GM10266 (cell line): ENCODE measurements around the gene KCNAB2.

ENCODE experiments used
- DNase-seq: peaks from one replicate; pipeline ENCODE4 v3.0.0; 2012; ENCODE audit errors: extremely low spot score
- TF ChIP-seq, protein P1 (sequence below): IDR thresholded peaks from 2 replicates; pipeline ENCODE4 v1.5.1; 2012; ENCODE audit warnings: mild to moderate bottlenecking, low read depth; ENCODE audit not compliant: control insufficient read depth, insufficient read depth; ENCODE audit errors: missing control alignments

KCNAB2 gene

GRCh38 chr1:6141592-6141991, 95.9 kb downstream of the KCNAB2 start:
- TF ChIP-seq, protein P1, sequence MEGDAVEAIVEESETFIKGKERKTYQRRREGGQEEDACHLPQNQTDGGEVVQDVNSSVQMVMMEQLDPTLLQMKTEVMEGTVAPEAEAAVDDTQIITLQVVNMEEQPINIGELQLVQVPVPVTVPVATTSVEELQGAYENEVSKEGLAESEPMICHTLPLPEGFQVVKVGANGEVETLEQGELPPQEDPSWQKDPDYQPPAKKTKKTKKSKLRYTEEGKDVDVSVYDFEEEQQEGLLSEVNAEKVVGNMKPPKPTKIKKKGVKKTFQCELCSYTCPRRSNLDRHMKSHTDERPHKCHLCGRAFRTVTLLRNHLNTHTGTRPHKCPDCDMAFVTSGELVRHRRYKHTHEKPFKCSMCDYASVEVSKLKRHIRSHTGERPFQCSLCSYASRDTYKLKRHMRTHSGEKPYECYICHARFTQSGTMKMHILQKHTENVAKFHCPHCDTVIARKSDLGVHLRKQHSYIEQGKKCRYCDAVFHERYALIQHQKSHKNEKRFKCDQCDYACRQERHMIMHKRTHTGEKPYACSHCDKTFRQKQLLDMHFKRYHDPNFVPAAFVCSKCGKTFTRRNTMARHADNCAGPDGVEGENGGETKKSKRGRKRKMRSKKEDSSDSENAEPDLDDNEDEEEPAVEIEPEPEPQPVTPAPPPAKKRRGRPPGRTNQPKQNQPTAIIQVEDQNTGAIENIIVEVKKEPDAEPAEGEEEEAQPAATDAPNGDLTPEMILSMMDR, result peak; percentile 29
- DNase-seq, result peak; percentile 64

DNA sequence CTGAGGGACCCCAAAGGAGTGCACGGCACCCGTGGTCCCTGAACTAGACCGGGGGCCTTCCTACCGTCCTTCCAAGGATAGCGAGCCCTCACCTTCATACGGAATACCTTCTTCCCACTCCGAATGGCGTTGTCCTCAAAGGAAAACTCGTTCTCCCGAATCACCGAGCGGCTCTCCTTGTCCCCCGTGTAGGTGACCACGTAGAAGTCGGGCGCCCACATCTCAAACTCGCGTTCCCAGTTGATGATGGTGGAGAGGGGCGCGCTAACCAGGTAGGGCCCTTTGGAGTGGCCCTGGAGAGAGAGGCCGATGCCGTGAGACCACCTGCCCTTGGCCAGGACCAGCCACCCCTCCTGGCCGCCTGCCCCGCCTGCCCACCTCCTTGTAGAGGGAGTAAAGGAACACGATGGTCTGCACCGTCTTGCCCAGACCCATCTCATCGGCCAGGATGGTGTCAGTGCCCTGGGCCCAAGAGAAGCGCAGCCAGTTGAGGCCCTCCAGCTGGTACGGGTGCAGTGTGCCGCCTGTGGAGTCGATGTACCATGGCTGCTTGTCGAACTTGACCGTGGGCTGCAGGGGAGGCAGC, 96.4 kb downstream of the KCNAB2 start:
- TF ChIP-seq, protein P1, result no peak

DNA sequence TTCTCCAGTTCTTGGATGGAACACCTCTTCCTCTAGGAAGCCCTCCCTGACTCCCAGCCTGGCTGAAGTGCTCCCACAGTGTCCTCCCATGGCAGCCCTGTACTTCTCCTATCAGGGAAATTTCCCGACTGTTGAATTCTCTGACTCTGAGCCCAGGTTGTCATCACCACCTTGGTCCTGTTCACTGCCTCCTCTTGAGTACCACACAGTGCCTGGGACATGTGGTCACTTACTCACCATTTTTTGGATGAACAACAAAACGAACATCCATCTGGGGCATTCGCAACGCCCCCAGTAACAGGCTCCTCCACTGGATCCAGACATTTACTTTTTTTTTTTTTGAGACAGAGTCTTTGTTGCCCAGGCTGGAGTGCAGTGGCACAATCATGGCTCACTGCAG, 97.0 kb downstream of the KCNAB2 start:
- DNase-seq, result no peak
- TF ChIP-seq, protein P1, result no peak

More for the DNA sequence above, 96.4 kb downstream of the KCNAB2 start:
- DNase-seq, result no peak

DNA sequence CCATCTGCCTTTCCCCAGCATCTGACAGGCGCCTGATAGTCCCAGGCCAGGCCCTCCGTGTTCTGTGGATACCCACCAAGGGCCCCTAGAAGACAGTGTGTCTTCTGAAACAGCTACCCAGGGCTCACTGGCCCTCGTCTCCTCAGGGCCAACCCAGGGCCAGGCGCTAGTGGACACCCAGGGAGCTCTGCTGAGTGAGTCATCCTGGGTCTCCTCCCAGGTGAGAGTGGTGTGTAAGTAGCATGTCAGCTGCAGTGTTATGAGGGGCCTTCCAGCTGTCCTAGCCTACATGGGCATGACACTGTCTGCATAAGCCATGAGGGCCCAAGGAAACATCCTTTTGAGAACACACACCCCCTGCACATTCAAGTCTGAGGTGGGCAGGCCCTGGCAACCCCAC, 97.7 kb downstream of the KCNAB2 start:
- DNase-seq, result no peak
- TF ChIP-seq, protein P1, result no peak

DNA sequence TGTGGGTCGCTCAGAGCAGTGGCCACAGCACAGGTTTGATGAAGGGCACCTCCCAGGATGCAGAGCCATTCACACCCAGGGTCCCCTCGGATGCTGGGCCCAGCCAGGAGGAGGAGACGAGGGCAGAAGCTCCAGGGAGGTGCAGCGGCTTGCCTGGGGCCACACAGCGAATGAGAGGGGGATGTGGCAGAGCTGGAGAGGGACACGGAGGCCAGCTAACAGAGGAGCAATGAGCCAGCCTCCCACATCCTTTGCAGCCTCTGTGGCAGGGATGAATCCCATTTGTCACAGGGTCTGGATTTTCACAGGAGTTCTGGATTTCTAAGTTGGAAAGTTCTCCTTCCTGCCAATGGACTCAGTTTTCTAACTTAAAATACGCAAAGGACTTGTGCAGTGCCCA, 98.5 kb downstream of the KCNAB2 start:
- TF ChIP-seq, protein P1, result no peak
- DNase-seq, result no peak

GRCh38 chr1:6144647-6145395, 99.1 kb downstream of the KCNAB2 start:
- DNase-seq, result no peak
- TF ChIP-seq, protein P1, result no peak

DNA sequence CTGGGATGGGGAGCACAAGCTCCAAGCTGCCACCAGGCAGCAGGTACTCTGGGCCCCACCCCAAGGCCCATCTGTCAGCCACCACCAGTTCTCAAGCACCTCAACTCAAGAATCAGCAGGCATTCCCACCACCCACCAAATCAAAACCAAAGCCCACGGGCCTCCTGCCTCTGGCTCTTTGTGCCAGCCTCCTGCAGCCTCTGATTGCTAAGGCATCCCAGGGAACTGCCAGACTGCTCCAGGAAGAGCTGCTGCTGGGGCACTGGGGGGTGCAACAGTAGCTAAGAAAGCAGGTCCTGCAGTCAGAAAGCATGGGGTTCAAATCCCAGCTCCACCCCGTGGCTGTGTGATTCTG, 99.7 kb downstream of the KCNAB2 start:
- TF ChIP-seq, protein P1, result no peak
- no peak for DNase-seq
